GM19455 (cell line): Measurements from ENCODE around the gene MYO16.
"Not testable (repeated sequence)": the region's sequence is repeated elsewhere in the genome, so short reads cannot be mapped to it uniquely, and the experiment has no call there.

Source experiments
- ATAC-seq: cut with Tn5 transposase; IDR thresholded peaks from one replicate; pipeline ENCODE4 v1.9.1; 2021; ENCODE audit not compliant: unreplicated experiment

MYO16 gene

GRCh38 chr13:108967371-108967770 is 338.0 kb downstream of the MYO16 start:
- no peak for ATAC-seq

- no peak for ATAC-seq
Measured at GRCh38 chr13:108968566-108968965, 339.2 kb downstream of the MYO16 start.

- no peak for ATAC-seq
Measured at GRCh38 chr13:108974686-108975085, 345.3 kb downstream of the MYO16 start.

- ATAC-seq, result no peak
Measured at GRCh38 chr13:108980237-108980636, 350.8 kb downstream of the MYO16 start.

- no peak for ATAC-seq
Measured at GRCh38 chr13:108981407-108981806, 352.0 kb downstream of the MYO16 start.

- no peak for ATAC-seq
Measured at GRCh38 chr13:108983273-108983672, 353.9 kb downstream of the MYO16 start.

- ATAC-seq, result no peak
Measured at GRCh38 chr13:108984251-108984920, 355.0 kb downstream of the MYO16 start.

GRCh38 chr13:108985166-108985565 is 355.8 kb downstream of the MYO16 start:
- no peak for ATAC-seq

GRCh38 chr13:108987517-108987916 is 358.1 kb downstream of the MYO16 start:
- no peak for ATAC-seq

- no peak for ATAC-seq
Measured at GRCh38 chr13:108987944-108988343, 358.5 kb downstream of the MYO16 start.

GRCh38 chr13:108991416-108991815 is 362.0 kb downstream of the MYO16 start:
- not testable (repeated sequence) for ATAC-seq

GRCh38 chr13:108993346-108993745 is 363.9 kb downstream of the MYO16 start:
- no peak for ATAC-seq

- no peak for ATAC-seq
Measured at GRCh38 chr13:108996430-108996829, 367.0 kb downstream of the MYO16 start.

- ATAC-seq, result no peak
Measured at GRCh38 chr13:109000207-109000606, 370.8 kb downstream of the MYO16 start.

- ATAC-seq, result no peak
Measured at GRCh38 chr13:109002934-109003333, 373.5 kb downstream of the MYO16 start.

- no peak for ATAC-seq
Measured at GRCh38 chr13:109007946-109008345, 378.5 kb downstream of the MYO16 start.

GRCh38 chr13:109009756-109010155 is 380.3 kb downstream of the MYO16 start:
- ATAC-seq, result no peak

- ATAC-seq, result no peak
Measured at GRCh38 chr13:109010912-109011311, 381.5 kb downstream of the MYO16 start.

- ATAC-seq, result no peak
Measured at GRCh38 chr13:109012115-109012514, 382.7 kb downstream of the MYO16 start.

GRCh38 chr13:109021558-109021957 is 392.1 kb downstream of the MYO16 start:
- ATAC-seq, result no peak

- no peak for ATAC-seq
Measured at GRCh38 chr13:109024611-109025010, 395.2 kb downstream of the MYO16 start.

- ATAC-seq, result no peak
Measured at GRCh38 chr13:109026266-109026665, 396.9 kb downstream of the MYO16 start.

GRCh38 chr13:109028624-109029023 is 399.2 kb downstream of the MYO16 start:
- ATAC-seq, result no peak
